Activated CD4-positive, alpha-beta T cell treated with anti-CD3 and anti-CD28 coated beads for 24 hours (primary cell): ENCODE data around the gene ATP2B3.

Experiments used
- DNase-seq, 2 donors: peaks; one replicate each; pipeline ENCODE4 v3.0.0-alpha.2; 2020; ENCODE audit warnings: low read depth in 2 of 2

Gene ATP2B3

DNA sequence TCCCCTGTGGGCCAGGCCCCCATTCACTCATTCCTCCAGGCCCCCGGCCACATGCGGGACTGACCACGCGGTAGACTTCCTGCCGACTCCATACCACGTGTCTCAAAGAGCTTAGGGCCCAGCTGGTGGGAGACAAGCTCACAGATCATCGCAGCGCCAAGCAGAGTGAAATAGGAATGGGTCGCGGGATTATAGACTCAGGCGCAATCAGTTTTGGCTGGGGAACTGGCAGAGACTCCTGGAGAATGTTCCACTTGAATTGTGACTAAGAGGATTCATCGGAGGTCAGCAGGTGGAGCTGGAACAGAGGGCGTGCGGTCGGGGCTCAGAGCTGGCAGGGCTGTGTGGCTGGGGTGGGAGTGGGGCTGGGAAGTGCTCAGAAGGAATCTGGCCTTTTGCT, 15.6 kb downstream of the ATP2B3 start:
- no peak for DNase-seq

DNA sequence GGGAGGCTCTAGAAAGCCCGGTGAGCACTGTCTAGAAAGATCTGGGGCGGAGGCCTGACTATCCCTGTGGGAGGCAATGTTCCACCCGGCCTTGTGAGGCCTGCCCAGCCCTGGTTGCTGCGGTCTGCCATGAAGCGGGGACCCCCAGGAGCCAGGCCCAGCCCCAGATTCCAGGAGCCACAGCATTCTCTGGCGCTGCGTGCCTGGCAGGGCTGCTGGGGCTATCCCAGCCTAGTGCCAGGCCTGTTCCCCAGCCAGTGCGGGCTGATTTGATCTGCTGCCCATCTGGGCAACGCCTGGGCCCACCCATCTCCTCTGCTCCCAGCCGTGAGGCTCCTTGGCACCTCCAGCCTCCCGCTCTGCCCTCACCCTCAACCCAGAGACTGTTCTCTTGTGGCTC, 19.6 kb downstream of the ATP2B3 start:
- DNase-seq = no peak

DNA sequence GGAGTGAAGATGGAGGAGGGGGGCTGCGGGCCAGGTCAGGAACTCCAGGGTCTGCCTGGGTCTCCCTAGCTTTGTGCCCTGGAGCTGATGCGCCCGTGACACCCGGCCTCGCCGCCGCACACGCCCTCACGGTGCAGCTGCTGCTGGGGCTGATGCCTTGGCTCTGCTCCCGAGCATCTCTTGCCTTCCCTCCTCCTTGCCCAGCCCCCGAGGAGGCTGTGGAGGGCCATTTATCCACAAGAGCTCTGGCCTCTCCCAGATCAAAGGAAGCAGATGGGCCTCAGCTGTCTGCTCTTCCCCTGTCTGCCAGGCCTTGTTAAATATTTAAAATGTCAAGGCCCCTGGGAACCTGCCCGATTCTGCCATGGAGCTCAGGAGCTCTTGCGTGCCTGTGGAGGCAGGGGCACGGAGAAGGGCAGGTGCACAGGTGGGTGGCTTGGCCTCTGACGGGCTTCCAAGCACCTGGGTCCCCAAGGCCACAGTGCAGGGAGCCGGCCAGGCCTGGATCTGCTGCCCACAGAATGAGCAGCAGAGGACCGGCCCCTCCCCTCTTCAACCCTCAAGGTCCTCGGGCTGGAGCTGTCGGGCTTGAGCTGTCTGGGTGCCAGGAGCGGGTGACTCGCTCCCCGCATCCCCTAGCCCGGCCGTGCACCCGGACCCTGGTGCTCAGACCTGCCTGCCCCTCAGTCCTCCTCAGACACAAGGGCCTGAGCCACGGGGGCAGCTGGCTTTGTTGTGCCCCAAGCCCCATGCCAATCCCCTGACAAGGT, 20.3 kb downstream of the ATP2B3 start:
- no peak for DNase-seq

DNA sequence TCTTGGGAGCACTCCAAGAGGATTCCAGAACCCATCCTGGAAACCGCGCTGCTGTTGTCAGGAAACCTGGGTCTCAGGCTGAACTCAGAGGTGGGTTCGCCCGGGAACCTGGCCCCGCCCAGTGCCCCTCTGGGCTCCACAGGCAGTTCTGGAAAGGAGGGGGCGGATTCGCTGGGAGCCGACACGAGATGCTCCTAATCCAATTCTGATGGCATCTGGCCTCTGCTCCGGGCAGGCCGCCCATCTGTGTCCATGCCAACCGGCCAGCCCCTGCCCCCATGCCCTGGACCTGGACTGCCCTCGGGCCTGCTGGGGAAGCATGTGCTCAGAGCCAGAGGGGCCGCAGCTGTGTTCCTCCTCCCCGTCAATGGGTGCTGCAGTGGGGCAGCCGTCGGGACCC, 21.0 kb downstream of the ATP2B3 start:
- DNase-seq = no peak

DNA sequence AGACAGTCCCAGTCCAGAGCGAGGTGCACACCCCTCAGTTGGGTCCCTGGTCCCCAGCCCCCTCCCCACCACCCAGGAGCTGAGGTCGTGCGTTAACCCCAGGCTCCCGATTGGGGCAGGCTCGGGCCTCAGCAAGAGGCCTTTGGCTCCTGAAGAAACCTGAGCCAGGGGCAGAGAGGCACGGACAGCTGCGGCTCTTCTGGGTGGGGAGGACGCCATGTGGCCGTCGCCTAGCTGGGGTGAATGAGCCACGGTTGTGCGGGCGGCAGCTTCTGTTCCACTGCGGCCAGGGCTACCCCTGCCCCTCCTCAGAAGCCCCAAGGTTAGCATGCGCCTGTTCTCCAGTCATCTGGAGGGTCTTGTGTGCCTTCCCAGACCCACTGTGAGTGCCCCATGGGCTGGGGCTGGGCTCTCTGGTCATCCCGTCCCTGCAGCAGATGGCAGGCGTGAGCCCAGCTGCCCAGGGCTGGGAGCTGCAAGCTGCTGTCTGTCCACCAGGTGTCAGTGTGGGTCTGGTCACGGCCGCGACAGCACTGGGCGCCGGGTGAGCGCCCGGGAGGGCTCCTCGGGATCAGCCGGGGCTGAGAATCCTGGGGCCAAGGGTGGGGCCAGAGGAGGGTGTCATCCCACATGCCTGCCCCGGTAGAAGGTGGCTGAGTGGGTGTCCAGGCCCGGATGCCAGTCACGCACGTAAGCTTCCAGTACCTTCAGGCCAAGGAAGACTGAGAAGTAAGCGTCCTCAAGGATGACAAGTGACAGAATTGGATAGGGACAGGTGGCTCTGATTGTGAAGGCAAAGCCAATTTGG, 21.9 kb downstream of the ATP2B3 start:
- DNase-seq = peak; percentile 41 to 45

DNA sequence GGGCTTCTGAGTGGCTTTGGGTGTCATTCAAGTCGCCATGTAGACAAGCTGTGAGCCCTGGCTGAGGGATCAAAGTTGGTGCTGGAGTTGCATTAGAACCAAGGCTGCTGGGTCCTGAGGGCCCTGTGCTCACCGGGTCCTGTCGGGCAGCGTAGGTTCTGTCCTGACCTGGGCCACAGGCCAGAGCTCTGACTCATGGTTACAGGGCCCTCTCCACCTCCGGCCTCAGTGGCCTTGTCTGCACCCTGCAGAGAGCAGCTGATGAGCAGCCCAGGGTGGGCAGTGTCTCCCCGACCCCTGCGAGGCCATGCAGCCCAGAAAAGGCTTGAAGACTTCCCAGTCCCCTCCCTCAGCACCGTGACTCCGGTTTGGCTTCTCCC, 22.5 kb downstream of the ATP2B3 start:
- no peak for DNase-seq

DNA sequence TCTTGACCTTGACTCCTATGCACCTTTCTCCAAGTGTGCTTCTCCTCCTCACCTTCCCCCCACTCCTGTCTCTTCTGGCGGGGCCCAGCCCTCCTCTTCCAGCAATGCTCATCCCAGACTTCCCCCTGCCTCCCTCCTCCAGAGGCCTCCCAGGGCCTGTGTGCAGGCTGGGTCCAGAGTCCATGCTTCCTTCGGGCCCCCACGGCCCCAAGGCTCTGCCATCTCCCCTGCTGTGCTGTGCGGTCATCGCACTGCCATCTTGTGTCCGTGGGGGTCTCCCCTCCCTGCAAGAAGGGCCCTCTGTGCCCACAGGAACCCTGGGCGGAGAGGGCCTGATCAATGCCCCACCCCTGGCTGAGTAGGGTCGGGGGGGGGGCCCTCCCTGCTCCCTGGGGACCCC, 27.3 kb downstream of the ATP2B3 start:
- no peak for DNase-seq

DNA sequence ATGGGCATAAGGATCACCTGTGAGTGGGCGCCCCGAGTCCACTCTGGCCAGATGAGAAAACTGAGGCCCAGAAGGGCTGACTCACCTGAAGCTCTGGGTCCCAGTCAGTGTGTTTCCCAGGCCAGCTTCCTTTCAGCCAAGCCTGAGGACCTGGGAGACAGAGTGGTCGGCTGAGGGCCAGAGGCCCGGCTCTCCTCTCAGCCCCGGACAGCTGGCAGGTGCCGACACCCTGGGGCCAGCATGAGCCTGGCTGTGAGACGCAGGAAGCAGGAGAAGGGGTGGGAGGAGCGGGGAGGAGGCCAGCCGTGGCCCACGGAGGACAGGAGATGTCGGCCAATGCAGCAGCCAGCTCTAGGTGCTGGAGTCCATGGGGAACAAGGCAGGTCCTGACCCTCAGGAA, 28.9 kb downstream of the ATP2B3 start:
- DNase-seq = no peak

DNA sequence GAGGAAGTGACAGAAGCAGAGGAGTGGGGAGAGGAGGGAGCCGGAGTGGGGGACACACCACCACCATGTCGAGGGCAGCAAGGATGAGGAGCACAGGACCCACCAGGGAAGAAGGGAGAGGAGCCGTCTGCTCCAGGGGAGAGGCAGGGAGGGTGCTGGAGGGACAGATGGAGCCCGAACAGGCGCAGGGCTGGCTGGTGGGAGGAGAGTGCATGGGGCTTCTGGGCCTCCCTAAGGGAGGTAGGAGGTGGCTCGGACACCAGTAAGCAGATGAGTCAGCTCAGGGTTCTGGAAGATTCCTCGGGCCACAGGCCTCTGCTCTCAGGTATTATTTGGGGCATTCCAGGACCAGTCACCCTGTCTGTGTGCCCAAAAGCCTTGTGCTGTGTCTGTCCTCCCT, 29.8 kb downstream of the ATP2B3 start:
- DNase-seq = no peak

DNA sequence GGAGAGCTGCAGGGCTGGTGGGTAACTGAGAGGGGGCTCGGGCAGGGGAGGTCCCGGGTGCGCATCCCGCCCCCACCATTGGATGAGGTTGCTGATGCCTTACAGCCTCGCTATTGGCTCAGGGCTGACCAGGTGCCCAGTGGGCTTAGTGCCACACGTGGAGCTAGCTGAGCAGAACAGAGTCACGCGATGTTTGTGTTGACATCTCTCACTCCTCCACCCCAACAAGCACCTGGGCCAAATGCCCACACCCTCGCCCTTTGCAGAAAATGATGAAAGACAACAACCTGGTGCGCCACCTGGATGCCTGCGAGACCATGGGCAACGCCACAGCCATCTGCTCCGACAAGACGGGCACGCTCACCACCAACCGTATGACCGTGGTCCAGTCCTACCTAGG, 31.8 kb downstream of the ATP2B3 start:
- DNase-seq = no peak

DNA sequence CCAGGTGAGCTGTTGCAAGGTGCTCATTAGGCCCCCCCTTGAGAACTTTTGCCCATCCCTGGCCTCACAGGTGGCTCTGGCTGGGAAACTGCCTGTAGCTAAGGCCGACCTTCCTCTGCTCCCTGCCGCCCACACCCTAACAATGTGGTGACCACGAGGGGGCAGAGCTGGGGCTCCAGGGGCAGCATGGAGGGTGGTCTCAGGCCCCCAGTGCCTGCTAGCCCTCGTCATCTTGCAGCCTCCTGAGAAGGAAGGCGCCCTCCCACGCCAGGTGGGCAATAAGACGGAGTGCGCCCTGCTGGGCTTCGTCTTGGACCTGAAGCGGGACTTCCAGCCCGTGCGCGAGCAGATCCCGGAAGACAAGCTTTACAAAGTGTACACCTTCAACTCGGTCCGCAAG, 32.4 kb downstream of the ATP2B3 start:
- DNase-seq = no peak

DNA sequence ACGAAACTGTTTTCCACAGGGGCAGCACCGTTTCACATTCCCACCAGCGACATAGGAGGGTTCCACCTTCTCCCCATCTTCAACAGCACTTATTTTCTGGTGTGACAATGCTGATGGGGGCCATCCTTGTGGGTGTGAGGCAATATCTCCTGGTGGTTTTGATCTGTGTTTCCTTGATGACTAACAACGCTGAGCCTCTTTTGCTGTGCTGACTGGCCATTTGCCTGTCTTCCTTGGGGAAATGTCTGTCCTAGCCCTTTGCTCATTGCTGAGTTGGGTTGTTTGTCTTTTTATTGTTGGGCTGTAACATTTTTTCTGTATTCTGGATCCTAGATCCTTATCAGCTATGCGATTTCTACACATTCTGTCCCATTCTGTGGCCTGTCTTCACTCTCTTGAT, 33.7 kb downstream of the ATP2B3 start:
- DNase-seq = no peak

DNA sequence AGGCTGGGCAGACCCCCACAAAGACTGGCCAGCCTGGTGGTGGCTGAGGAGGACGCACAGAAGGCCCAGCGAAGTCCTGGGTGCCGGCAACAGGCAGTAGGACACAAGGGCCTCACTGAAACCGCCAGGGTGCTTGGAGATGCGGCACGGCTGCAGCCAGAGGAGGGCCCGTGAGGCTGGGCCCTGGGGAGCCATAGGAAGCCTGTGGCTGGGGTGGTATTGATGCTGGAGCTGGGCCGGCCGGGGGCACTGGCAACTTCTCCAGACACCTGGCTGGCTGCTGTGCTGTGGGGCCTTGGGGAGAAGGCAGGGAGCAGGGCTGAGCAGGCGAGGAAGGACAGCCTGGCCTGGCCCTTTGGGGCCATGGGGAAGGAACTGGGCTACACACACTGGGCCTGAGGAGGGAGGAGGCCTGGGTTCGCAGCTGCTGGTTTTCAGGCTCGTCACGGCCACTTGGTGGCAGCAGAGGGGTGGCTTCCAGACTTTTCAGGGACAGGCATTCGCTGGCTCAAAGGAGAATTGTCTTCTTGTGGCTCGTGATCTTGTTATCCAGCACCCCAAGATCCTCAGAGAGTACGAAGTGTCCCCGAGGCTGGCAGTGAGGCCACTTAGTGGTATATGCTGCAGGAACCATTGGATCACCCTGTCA, 37.2 kb downstream of the ATP2B3 start:
- peak; percentile 35 to 45 for DNase-seq

DNA sequence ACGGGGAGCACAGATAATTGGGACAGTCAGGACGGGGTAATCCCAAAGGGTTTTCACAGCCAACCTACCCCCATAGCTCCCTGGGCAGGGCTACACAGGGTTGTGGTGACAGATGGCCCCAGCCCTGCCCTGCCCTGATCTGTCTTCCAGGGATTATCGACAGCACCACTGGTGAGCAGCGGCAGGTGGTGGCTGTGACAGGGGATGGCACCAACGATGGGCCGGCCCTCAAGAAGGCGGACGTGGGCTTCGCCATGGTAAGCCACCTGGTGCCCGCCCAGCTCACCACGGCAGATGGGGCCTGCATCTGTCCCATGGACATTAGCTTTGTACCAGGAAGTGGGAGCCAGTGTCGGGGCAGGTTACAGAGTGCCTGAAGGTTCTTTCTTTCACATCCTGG, 39.3 kb downstream of the ATP2B3 start:
- DNase-seq = no peak

DNA sequence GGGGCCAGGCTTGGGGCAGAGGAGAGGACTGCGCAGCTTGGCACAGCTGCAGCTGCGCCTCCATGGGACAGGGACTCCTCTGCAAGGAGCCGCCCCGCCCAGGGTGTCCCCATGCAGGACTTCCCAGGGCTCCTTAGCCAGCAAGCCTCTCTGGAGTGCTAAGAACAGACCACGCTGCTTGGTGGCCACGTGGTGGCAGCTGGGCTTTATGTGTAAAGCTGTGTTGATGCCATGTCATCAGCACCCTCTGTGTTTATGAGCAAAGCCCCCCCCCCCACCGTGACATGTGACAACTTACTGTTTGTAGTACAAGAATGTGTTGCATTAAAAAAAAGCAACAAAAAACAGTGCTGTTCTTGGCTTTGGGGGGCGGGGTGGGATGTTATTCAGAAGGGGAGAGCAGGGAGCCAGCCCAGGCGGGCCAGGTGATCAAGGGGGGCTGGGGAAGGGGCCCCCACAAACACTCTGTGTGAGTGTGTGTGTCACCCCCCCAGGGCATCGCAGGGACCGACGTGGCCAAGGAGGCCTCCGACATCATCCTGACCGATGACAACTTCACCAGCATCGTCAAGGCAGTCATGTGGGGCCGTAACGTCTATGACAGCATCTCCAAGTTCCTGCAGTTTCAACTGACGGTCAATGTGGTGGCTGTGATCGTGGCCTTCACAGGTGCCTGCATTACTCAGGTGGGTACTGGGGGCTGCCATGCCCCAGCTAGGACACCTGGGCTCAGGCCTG, 40.3 kb downstream of the ATP2B3 start:
- no peak for DNase-seq

DNA sequence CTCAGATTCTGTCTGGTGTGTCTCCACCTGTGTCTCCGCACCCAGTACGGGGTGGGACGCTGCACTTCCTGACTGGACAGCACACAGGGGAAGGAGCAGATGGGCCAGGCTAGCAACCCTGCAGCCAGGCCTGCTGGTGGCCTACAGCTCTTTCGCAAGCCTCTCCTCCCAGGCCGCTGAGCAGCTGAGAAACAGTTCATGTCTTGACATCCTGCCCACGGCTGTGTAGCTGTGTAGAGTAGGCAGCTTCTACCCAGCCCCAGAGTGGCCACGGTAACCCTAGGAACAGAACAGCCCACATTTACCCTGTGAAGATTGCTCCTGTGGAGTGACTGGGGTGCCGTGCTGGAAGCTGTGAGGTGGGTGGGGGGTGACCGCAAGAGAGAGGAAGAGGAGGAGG, 42.6 kb downstream of the ATP2B3 start:
- DNase-seq = no peak

DNA sequence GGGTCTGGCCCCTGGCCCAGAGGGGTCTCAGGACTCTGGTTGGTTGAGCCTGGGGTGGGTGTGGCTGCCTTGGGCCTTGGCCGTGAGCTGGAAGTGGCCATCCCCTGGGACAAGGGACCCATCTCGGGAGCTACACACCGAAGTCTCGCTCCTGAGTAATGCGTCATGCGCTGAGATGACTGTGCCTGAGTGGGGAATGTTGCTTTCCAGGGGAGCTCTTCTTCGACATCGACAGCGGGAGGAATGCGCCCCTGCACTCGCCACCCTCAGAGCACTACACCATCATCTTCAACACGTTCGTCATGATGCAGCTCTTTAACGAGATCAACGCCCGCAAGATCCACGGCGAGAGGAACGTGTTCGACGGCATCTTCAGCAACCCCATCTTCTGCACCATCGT, 43.0 kb downstream of the ATP2B3 start:
- DNase-seq = no peak

DNA sequence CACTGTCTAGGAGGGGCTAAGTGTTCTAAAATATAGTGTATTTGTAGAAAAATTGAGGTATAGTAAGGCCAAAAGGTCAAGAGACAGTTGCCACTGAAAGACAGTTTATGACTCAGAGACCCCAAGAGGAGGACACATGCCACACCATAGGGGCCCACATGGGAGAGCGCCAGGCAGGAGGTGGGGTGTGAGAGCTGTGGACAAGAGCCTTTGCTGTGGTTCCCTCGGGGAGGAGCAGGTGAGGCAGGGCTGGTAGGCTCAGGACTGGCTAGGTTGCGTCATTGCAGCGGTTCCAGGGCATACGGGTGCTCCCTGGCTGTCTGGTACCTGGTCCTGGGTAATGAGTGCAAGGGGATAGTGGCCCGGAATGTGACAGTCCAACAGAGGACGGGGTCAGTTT, 43.9 kb downstream of the ATP2B3 start:
- no peak for DNase-seq

DNA sequence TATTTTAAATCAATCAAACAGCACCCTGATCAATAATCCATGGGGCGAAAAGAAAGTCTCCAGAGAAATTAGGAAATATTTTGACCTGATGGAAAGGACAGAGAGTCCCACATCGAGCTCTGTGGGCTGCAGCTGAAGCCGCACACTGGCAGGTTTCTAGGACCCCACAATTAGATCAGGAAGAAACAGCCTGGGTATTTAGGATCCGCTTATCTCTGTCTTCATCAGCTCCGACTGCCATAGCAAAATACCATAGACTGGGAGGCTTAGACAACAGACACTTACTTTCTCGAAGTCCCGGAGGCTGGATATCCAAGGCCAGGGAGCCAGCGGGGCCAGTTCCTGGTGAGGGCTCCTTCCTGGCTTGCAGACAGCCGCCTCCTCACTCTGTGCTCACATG, 45.1 kb downstream of the ATP2B3 start:
- DNase-seq = no peak

DNA sequence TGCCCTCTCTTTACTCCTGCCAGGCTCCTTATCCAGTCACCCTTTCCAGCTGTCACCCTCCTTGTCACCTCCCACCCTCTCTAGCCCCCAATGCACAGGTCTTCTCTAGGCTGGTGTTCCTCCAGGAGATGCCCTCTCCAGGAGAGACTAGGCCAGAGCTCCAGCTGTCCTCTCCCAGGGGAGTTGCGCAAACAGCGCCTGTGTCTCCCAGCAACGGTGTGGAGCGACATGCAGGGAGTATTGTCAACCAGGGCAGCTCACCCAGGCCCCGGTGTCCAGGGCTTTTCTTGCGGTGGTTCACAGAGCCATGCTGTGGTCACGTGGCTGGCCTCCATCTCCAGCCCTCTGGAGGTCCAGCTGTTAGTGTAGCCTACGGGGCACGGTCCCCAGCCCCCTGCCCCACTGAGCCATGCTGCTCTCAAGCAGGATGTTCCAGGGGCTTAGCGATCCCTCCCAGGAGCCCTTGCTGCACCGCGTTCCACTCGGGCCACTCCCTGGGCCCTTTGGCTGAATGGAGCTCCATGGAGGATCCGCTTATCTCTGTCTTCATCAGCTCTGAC, 46.7 kb downstream of the ATP2B3 start:
- DNase-seq = no peak

DNA sequence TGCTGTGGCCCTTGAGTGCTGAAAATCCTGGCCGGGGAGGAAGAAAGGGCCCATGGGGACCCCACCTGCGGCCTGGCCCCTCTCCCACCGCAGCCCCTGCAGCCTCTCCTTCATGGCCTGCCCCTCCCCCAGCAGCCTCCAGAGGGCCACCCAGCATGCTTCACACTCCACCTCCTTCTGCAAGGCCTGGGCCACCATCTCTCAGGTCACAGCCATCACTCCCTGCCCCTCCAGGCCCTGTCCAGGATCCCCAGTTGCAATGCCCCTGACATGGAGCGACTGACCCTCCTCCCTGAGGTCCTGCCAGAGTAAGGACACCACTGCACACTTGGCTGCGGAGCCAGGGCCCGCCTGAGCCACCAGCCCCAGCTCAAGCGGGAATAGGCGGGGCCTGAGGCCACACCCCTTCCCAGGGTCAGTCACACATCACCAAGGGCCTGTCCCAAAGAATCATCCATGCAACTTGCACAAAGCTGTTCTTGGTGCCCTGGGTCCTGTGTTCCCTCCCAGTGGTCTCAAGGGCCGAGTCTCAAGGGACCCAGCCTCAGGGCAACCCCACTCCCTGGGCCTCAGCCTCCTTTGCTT, 48.6 kb downstream of the ATP2B3 start:
- DNase-seq = no peak
